ENCODE data around the gene ADAMTS7.

- TF ChIP-seq CREB5 (CRISPR knock-in tag; IDR thresholded peaks at IDR 0.05; ENCODE audit: low read depth): no peak
- TF ChIP-seq ISL1 (CRISPR knock-in tag; IDR thresholded peaks at IDR 0.05): no peak
- no peak for TF ChIP-seq TOX (CRISPR knock-in tag; IDR thresholded peaks at IDR 0.05; ENCODE audit: borderline replicate concordance)
- TF ChIP-seq ZFP3 (CRISPR knock-in tag; IDR thresholded peaks at IDR 0.05): no peak
- TF ChIP-seq SNAI2 (CRISPR knock-in tag; IDR thresholded peaks at IDR 0.05): no peak
- TF ChIP-seq RARB (CRISPR knock-in tag; IDR thresholded peaks at IDR 0.05): no peak
- no peak for TF ChIP-seq PPARA (CRISPR knock-in tag; IDR thresholded peaks at IDR 0.05; ENCODE audit: borderline replicate concordance)
Measured at GRCh38 chr15:78807359-78807758, 3.9 kb downstream of the ADAMTS7 start.

All from SK-N-SH treated with all-trans-retinoic acid at 6 μM for 48 hours (cell line).